ENCODE data around the gene KDM4C.

KDM4C gene

DNA sequence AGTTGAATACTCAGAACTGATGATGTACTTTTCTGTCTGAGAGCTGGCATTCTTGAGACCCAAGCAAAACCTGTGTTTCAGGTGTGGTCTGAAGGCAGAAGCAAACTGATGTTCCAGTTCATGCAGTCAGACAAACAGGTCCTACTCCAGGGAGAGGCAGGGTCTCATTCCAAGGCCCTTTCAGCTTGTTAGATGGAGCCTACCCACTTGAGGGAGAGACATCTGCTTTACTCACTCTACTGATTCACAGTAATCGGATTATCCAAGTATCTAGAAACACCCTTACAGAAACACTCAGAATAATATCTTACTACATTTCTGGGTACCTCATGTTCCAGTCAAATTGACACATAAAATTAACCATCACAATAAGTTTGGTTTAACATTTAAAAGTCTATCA lies 207.8 kb downstream of the KDM4C start:
- TF ChIP-seq, protein P1, sequence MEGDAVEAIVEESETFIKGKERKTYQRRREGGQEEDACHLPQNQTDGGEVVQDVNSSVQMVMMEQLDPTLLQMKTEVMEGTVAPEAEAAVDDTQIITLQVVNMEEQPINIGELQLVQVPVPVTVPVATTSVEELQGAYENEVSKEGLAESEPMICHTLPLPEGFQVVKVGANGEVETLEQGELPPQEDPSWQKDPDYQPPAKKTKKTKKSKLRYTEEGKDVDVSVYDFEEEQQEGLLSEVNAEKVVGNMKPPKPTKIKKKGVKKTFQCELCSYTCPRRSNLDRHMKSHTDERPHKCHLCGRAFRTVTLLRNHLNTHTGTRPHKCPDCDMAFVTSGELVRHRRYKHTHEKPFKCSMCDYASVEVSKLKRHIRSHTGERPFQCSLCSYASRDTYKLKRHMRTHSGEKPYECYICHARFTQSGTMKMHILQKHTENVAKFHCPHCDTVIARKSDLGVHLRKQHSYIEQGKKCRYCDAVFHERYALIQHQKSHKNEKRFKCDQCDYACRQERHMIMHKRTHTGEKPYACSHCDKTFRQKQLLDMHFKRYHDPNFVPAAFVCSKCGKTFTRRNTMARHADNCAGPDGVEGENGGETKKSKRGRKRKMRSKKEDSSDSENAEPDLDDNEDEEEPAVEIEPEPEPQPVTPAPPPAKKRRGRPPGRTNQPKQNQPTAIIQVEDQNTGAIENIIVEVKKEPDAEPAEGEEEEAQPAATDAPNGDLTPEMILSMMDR (IDR thresholded peaks at IDR 0.05; ENCODE audit: low read depth, low read length): no peak
- DNase-seq (ENCODE audit: low read depth in 2 of 2): no peak
- H3K4me3 ChIP-seq (replicated peaks in 1 of 2; ENCODE audit: low read depth in 2 of 2, low read length in 2 of 2): no peak overlapping the region

DNA sequence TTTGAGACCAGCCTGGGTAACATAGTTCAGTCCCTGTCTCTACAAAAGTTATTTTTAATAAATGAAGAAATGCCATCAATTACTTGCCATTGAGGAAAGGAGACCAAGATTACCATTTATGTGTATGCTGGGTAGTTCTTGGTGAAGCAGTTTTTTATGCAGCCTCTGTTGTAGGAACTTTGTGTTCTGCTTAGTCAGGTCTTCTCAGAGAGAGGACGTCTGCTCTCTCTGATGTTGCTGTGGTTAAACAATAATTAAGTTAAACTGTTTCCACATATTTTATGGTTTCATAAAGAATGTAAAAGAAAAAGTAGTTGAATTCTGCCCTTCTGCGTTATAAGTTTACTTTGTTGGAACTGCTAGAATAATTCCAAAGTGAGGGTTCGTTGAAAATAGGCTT lies 210.5 kb downstream of the KDM4C start:
- no peak overlapping the region for H3K4me3 ChIP-seq (replicated peaks in 1 of 2; ENCODE audit: low read depth in 2 of 2, low read length in 2 of 2)
- TF ChIP-seq, protein P1 (IDR thresholded peaks at IDR 0.05; ENCODE audit: low read depth, low read length): no peak
- peak; percentile 22 to 39 for DNase-seq (ENCODE audit: low read depth in 2 of 2)

DNA sequence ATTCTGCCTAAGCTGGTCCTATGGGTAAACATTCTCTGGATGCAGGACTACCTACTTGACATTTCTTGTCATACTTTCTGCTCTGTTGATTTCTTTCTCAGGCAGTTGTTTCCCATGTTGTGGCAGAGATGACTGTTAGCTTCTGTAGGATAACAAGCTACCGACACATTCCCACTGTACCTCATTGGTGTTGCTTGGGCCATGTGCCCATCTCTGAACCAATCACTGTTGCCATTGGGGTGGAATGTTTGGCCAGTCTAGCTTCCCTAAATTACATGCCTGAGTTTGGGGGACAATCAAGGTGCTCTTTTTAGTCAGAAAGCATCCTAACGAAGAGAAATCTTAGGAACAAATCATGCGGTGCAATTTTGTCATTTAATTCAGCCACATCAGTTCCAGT lies 212.0 kb downstream of the KDM4C start:
- H3K4me3 ChIP-seq (replicated peaks in 1 of 2; ENCODE audit: low read depth in 2 of 2, low read length in 2 of 2): no peak overlapping the region
- TF ChIP-seq, protein P1 (IDR thresholded peaks at IDR 0.05; ENCODE audit: low read depth, low read length): no peak
- no peak for DNase-seq (ENCODE audit: low read depth in 2 of 2)

DNA sequence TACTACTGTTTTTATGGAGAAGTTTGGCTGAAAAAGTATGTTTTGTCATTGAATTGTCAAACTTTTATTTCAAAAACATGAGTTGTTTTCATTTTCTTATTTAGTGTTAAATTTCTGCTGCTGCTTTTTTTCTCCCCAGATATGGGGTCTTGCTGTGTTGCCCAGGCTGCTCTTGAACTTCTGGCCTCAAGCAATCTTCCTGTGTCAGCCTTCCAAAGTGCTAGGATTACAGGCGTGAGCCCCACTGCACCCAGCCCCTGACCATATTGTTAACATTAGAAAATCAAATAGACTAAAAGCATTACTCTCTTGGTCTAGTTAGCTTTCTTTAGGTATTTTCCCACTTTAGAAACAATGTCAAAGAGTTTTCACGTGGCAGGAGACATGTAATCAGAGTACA lies 215.3 kb downstream of the KDM4C start:
- no peak overlapping the region for H3K4me3 ChIP-seq (replicated peaks in 1 of 2; ENCODE audit: low read depth in 2 of 2, low read length in 2 of 2)
- TF ChIP-seq, protein P1 (IDR thresholded peaks at IDR 0.05; ENCODE audit: low read depth, low read length): no peak
- DNase-seq (ENCODE audit: low read depth in 2 of 2): no peak

DNA sequence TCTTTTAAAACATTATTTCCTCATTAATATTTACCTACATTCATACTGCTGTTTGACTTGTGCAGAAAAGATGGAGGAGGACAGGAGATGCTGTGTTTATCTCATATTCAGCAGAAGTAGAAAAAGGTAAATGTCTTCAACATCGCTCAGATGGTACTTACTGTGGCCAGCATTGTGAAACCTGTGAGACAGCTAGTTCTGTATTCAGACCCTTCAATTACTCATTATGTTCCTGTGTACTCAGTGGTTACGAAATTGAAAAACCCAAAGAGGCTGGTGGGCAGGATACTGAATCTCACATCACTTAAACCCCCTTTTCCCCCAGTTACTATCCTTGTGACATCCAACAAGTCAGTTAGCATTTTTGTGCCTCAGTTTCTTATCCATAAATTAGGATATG lies 216.0 kb downstream of the KDM4C start:
- peak; percentile 12 to 73 for DNase-seq (ENCODE audit: low read depth in 2 of 2)
- H3K4me3 ChIP-seq (replicated peaks in 1 of 2; ENCODE audit: low read depth in 2 of 2, low read length in 2 of 2): no peak overlapping the region
- TF ChIP-seq, protein P1 (IDR thresholded peaks at IDR 0.05; ENCODE audit: low read depth, low read length): no peak

DNA sequence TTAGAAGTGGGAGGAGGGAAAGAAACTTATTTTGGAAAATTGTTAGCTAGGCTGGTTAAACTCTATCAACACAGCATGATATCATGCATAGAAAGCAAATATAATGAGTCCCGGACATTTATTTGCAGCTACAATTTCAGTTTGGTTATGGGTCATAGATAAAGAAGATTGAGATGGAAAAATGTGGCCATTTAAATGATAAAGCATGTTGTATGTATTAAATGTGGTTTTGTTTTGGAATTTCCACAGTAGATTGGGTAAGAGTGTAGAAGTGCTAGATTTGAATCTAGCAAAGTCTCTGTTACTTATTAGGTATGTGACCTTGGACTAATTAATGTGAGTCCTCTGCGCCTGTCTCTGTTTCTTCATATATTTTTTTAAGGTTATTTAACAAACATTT lies 217.4 kb downstream of the KDM4C start:
- H3K4me3 ChIP-seq (replicated peaks in 1 of 2; ENCODE audit: low read depth in 2 of 2, low read length in 2 of 2): no peak overlapping the region
- TF ChIP-seq, protein P1 (IDR thresholded peaks at IDR 0.05; ENCODE audit: low read depth, low read length): no peak
- no peak for DNase-seq (ENCODE audit: low read depth in 2 of 2)

DNA sequence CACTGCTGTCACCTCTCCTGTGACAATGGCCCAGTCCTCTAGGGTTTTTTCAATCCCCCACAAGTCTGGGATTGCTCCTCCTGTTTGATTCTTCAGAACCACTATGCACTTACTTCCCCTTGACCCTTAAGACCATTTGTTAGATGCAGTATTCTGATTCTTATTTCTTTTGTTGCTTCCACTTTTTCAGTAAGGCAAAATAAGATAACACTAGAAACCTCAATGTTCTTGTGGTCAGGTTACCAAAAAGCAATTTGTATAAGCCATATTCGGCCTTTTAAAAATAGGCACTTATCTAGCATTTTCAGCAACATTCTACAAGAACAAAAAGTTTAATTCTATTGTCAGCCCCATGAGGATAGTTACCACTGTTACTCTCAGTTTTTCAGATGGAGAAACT lies 220.0 kb downstream of the KDM4C start:
- no peak for DNase-seq (ENCODE audit: low read depth in 2 of 2)
- H3K4me3 ChIP-seq (replicated peaks in 1 of 2; ENCODE audit: low read depth in 2 of 2, low read length in 2 of 2): no peak overlapping the region
- TF ChIP-seq, protein P1 (IDR thresholded peaks at IDR 0.05; ENCODE audit: low read depth, low read length): no peak
